Stomach (tissue), 9 donors: Measurements from ENCODE around the gene NELFB. TPM values are rescaled to one million over a fixed set of nuclear protein-coding genes. Genes with fewer than 3 reads are reported as not detected.

Source experiments
- DNase-seq, 2 donors: peaks; one replicate each; pipeline versions ENCODE4 v3.0.0 to v3.0.0-alpha.2; 2013 to 2019
- H3K27ac ChIP-seq, 5 donors: fragments of 200-600 bp in 4 of 5; sonication (generic) in 4 of 5; one replicate each; pipeline ENCODE4 v1.5.1; 2013 to 2019; ENCODE audit warnings: mild to moderate bottlenecking in 1 of 5, moderate library complexity in 1 of 5
- H3K27me3 ChIP-seq, 3 donors: fragments of 200-600 bp; sonication (generic); one replicate each; pipeline ENCODE4 v1.5.1; 2017 to 2019; ENCODE audit warnings: mixed run types in 1 of 3
- H3K36me3 ChIP-seq, 4 donors: fragments of 200-600 bp; sonication (generic); 1 replicate in 3 of 4; 2 replicates in 1 of 4; pipeline ENCODE4 v1.5.1; 2016 to 2019
- H3K4me1 ChIP-seq, 4 donors: fragments of 200-600 bp; sonication (generic); one replicate each; pipeline ENCODE4 v1.5.1; 2016 to 2019
- H3K4me3 ChIP-seq, 4 donors: fragments of 200-600 bp; sonication (generic) in 3 of 4; one replicate each; pipeline ENCODE4 v1.5.1; 2016 to 2019; ENCODE audit warnings: mild to moderate bottlenecking in 1 of 4
- H3K9me3 ChIP-seq, 4 donors: fragments of 200-600 bp; sonication (generic); one replicate each; pipeline ENCODE4 v1.5.1; 2016 to 2019
- CTCF ChIP-seq, 7 experiments: fragments of 450-650 bp in 4 of 7; fragments of 200-600 bp in 3 of 7; sonication (generic) in 3 of 7; IDR thresholded peaks; one replicate each; pipeline ENCODE4 v1.5.1; 2016 to 2019; ENCODE audit warnings: antibody characterized with exemption in 7 of 7, control low read depth in 2 of 7, mild to moderate bottlenecking in 1 of 7
- EP300 ChIP-seq: sonication (generic); formaldehyde crosslinking; IDR thresholded peaks from one replicate; pipeline ENCODE4 v1.6.1; 2017; ENCODE audit warnings: antibody characterized with exemption
- POLR2A ChIP-seq, 4 donors: fragments of 450-650 bp; IDR thresholded peaks; one replicate each; pipeline ENCODE4 v1.6.1; 2016; ENCODE audit warnings: antibody characterized with exemption in 4 of 4, control low read depth in 2 of 4, mild to moderate bottlenecking in 1 of 4, moderate library complexity in 1 of 4
- POLR2AphosphoS5 ChIP-seq, 3 donors: sonication (generic); formaldehyde crosslinking; IDR thresholded peaks; one replicate each; pipeline ENCODE4 v1.6.1; 2016; ENCODE audit warnings: antibody characterized with exemption in 3 of 3
- WGBS, 5 donors: extraction: QIAGEN DNeasy Blood & Tissue Kit in 3 of 5; methylation state at CpG; one replicate each; pipeline versions ENCODE4 v1.1.5 to v1.1.7; 2013 to 2018; 5-methylcytosine and 5-hydroxymethylcytosine counted together
- intact Hi-C: fragments of 100-400 bp; cut with DNase I; formaldehyde crosslinking; loops from one replicate; pipeline ENCODE4 v1.15.1; 2023; ENCODE audit warnings: low total_unique reads
- polyA plus RNA-seq, 3 donors: library from polyadenylated mRNA; stranded (reverse); fragments of 200-250 nt; gene quantifications; one replicate each; pipeline ENCODE4 v1.2.3, GENCODE V29; 2013
- total RNA-seq, 5 donors: library from RNA; depleted of rRNA; stranded (reverse); fragments of >200 nt; gene quantifications; one replicate each; pipeline versions ENCODE4 v1.1.0 to v1.2.3, GENCODE V29; 2014 to 2016
- donor health status: healthy with polysubstance abuse.
- donor health status: Bipolar disorder and iron deficiency.
- donor health status: healthy.

Gene NELFB
- total and polyA plus RNA-seq, 8 donors = 11.2 to 134 (median 36.1) TPM

DNA sequence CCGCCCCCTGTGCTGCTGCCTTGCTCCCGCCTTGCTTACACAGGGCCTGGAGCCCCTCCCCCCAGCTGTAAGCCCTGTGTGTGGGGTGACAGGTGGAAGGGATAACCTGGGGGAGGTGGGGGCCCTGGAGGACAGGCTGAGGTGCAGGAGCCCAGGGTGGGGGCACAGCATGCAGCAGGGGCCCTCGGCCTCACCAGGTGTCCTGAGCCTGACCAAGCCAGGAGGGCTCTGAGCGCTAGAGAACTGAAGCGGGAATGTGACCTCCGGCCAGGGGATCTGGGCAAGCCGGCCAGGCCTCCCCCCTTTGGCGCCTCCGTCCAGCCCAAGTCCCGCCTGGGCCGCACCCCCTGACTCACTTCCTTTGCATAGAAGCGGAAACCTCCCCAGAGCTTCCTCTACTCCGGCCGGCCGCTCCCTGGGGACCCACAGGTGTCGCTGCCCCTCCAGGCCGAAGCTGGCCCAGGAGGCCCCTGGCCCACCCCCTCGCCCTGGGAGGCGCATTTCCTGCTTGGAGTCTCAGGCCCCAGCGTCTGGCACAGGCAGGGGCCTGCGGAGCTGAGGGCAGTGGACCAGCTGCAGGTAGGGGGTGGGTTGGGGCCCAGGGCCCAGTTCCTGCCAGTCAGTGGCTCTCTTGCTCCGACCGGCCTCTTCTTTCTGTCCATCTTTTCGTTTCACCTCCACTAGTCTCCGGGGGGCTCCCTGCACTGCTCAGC lies 22.4 kb downstream of the NELFB start, which contains the start of gene TOR4A:
TSS of gene TOR4A (plus strand) at position 398 of the 713 bp plus-strand sequence. CDS start 964 bp downstream, outside the sequence.
- peak; percentile 92 to 95 for DNase-seq
- peak within 1 kb of the TSS; percentile 88 to 95 (median 95) for H3K27ac ChIP-seq
- no peaks in the 10 kb centered on the region for H3K9me3 ChIP-seq
- WGBS, 5 donors = 3 to 17% (median 5%) methylated on average over 10 to 25 of the region's 25 CpGs
- peaks cover 0 to 58% (median 0%) of the 10 kb centered on the region in 3 donors for H3K27me3 ChIP-seq
- peak within 1 kb of the TSS; percentile 47 to 66 (median 56) for H3K4me3 ChIP-seq
- TF ChIP-seq EP300 (no peak), POLR2A (IDR thresholded peaks at IDR 0.05) (peak in 1 of 4 donors; percentile 11), CTCF (IDR thresholded peaks at IDR 0.05) (peak in 2 of 7 experiments; percentile 13 to 48), POLR2AphosphoS5 (IDR thresholded peaks at IDR 0.05) (peak in 2 of 3 donors; percentile 82 to 85)
- H3K4me1 ChIP-seq = peaks cover 67 to 98% (median 86%) of the 10 kb centered on the region in 4 donors
- intact Hi-C loops = no loop called here
- H3K36me3 ChIP-seq = peaks cover 19 to 50% (median 43%) of the 10 kb centered on the region in 4 donors

DNA sequence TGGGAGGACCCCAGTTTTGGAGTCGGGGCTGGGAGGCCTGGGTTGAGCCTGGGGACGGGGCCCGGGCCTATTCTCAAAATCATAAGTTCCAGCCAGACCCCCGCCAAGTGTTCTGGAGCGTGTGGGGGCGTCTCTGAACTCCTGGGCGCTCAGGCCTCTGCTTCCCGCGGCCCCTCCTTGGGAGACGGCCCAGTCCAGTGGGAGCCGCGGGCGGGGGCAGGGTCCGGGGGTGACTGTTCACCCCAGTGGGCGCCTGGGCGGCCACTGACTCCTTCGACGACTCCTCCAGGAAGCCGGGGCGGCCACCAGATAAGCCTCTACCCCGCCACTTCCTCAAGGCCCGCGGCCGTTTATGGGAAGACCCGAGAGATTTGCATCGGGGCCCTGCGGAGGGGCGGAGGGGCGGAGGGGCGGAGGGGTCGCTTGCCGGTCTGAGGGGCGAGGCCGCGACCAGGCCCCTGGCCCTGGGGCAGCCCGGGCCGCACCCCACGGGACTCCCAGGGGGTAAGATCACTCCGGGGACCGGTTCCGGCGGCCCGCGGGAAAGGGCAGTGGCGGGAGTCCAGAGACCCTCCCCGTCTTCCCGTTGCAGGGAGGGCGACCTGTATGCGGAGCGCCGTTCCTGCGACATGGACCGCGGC lies 23.1 kb downstream of the NELFB start:
- peaks cover 0 to 58% (median 0%) of the 10 kb centered on the region in 3 donors for H3K27me3 ChIP-seq
- TF ChIP-seq POLR2A (IDR thresholded peaks at IDR 0.05) (no peak), POLR2AphosphoS5 (IDR thresholded peaks at IDR 0.05) (no peak), CTCF (IDR thresholded peaks at IDR 0.05) (no peak), EP300 (no peak)
- H3K9me3 ChIP-seq = no peaks in the 10 kb centered on the region
- peak in 1 of 2 donors; percentile 67 for DNase-seq
- peaks cover 20 to 50% (median 40%) of the 10 kb centered on the region in 4 donors for H3K36me3 ChIP-seq
- H3K27ac ChIP-seq = peak overlapping the region; percentile 88 to 95 (median 95)
- WGBS, 5 donors = 3 to 14% (median 8%) methylated on average over 17 to 54 of the region's 54 CpGs
- intact Hi-C loops = no loop called here
- H3K4me3 ChIP-seq = peak overlapping the region; percentile 47 to 66 (median 56)
- H3K4me1 ChIP-seq = peaks cover 63 to 91% (median 79%) of the 10 kb centered on the region in 4 donors

GRCh38 chr9:137278721-137279711 lies 23.9 kb downstream of the NELFB start:
- peak in 1 of 2 donors; percentile 40 for DNase-seq
- no peak for TF ChIP-seq POLR2AphosphoS5 (IDR thresholded peaks at IDR 0.05)
- TF ChIP-seq CTCF (IDR thresholded peaks at IDR 0.05) = no peak
- no peak for TF ChIP-seq POLR2A (IDR thresholded peaks at IDR 0.05)
- no peak for TF ChIP-seq EP300
- Histone ChIP-seq H3K27me3 (peaks cover 0 to 58% (median 0%) of the 10 kb centered on the region in 3 donors), H3K36me3 (peaks cover 21 to 54% (median 40%) of the 10 kb centered on the region in 4 donors), H3K4me1 (peaks cover 60 to 83% (median 72%) of the 10 kb centered on the region in 4 donors), H3K27ac (peak overlapping the region; percentile 88 to 95 (median 95)), H3K9me3 (no peaks in the 10 kb centered on the region), H3K4me3 (peak overlapping the region; percentile 47 to 66 (median 56))
- WGBS, 5 donors = 77 to 92% (median 80%) methylated on average over 34 to 139 of the region's 139 CpGs
- intact Hi-C loops = no loop called here
